Measurements from ENCODE around the gene TBPL1. TPM values are rescaled to one million over a fixed set of nuclear protein-coding genes. Genes with fewer than 3 reads are reported as not detected.
"Not testable (repeated sequence)": the region's sequence is repeated elsewhere in the genome, so short reads cannot be mapped to it uniquely, and the experiment has no call there.

The TBPL1 gene
- polyA plus RNA-seq = 10 to 100 TPM; 62.5 to 77.7 (median 67.1) TPM

DNA sequence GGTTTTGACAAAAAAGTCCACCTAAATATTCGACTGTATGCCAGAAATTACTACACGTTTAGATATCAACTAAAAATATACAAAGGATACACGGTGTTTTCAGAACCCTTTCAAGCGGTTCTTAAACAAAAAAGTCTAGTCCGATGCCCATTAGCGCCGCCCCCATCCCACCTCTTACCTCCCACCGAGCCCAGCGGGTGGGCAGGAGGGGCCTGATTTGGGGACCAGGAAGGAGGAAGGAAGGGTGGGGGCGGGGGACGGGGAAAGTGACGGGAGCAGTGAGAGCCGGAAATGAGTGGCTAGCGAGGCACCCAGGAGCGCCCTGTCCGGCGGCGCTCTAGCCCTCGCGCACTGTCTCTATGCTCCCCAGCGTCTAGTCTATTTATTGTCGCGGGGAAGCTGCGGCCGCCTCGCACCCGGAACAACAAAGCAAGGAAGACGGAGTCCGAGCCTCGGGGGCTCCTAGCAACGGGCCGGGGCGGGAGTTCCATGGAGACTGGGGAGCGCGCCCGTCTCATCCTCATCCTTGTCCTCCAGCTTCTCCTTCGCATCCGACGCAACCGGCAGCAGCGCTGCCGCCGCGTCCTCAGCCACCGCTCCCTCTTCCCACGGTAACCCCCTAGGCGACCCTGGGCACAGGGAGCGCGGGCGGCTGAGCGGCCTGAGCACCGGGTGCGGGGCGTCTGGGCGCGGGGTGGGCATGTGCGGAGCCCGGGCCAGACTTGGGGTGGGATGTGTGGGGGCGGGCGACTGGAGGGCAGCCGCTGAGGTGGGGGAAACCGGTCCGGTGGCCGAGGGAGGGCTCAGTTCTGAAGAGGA is at the start of gene TBPL1:
Gene TBPL1, plus strand, starts transcription at position 410 of the 819 bp plus-strand sequence. CDS start 26,902 bp downstream, outside the sequence.
- peak; percentile 88 to 93 (median 90) for DNase-seq
- H3K9me3 Mint-ChIP-seq = no peaks in the 10 kb centered on the region
- H3K36me3 Mint-ChIP-seq = no peaks in the 10 kb centered on the region
- peaks cover 4 to 11% (median 6%) of the 10 kb centered on the region in 3 donors for H3K27me3 Mint-ChIP-seq (ENCODE audit: low read depth in 3 of 3)
- peak within 1 kb of the TSS; percentile 93 to 98 (median 98) for H3K4me3 Mint-ChIP-seq
- H3K27ac Mint-ChIP-seq = peak within 1 kb of the TSS; percentile 89 to 98 (median 96)
- H3K4me1 Mint-ChIP-seq = peaks cover 52 to 55% of the 10 kb centered on the region in 2 donors

DNA sequence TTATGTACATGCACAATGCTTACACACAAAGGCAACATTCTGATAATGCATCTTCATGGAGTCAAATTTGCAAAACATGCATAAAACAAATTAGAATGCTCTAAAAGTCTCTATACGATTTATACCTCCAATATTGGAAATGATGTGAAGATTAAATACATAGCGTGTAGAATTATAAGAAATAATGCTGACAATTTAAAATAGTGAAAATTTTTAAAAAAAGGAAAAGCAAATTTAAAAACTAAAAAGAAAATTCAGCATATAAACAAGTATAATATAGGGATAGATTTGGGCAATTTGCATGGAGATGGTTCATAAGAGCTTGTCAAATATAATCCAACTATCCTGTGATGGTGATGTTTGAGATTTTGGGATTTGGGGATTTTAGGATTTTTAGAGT is 49.2 kb upstream of the TBPL1 start:
- Mint-ChIP-seq H3K27ac (no peak overlapping the region), H3K4me1 (no peaks in the 10 kb centered on the region), H3K9me3 (no peaks in the 10 kb centered on the region), H3K36me3 (no peaks in the 10 kb centered on the region), H3K27me3 (ENCODE audit: low read depth in 3 of 3) (peaks cover 6 to 11% (median 8%) of the 10 kb centered on the region in 3 donors), H3K4me3 (no peak overlapping the region)
- DNase-seq = no peak

DNA sequence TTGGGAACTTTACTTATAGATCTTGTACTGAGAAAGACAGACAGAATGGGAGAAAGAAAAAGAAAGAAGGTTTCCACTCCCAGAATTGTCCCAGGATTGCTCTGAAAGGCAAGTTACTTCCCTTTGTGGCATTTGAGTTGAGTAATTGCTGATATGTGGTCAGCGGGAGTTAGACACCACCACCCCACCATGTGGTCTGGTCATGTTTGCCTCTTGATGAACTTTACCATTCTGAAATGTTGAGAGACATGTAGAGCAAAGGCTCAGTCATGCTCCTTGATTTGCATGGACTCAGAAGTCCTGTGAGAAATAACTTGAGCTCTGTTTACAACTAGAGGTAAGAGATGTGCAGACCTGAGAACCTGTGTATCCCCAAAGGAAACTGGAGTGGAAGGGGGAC is 47.0 kb upstream of the TBPL1 start:
- Mint-ChIP-seq H3K4me1 (no peaks in the 10 kb centered on the region), H3K27ac (no peak overlapping the region), H3K27me3 (ENCODE audit: low read depth in 3 of 3) (peaks cover 9 to 16% (median 13%) of the 10 kb centered on the region in 3 donors), H3K4me3 (no peak overlapping the region), H3K9me3 (peaks cover 0 to 1% (median 0%) of the 10 kb centered on the region in 6 donors), H3K36me3 (no peaks in the 10 kb centered on the region)
- DNase-seq = no peak

DNA sequence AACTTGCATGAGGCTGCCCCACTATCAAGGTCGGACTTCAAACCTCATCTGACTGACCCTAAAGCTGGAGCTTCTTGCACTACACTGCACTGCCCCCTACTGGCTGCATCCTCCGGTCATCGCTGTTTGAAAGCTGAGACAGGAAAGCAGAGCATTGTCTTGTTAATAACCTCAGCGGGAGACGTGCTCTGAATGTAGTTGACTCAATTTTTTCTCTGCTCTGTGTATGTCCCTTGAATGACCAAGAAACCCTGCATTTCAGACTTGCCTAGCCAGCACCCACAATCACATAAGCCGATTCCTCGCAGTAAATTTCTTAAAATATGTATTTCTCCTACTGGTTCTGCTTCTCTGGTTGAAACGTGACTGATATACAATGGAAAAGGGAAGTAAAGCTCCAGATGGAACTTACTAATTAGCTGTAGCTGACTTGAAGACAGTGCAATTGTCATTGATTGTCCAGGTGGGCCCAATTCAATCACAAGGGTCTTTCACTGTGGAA is 36.3 kb upstream of the TBPL1 start:
- no peak overlapping the region for H3K27ac Mint-ChIP-seq
- no peaks in the 10 kb centered on the region for H3K9me3 Mint-ChIP-seq
- peaks cover 0 to 7% (median 3%) of the 10 kb centered on the region in 3 donors for H3K27me3 Mint-ChIP-seq (ENCODE audit: low read depth in 3 of 3)
- no peaks in the 10 kb centered on the region for H3K36me3 Mint-ChIP-seq
- no peak overlapping the region for H3K4me3 Mint-ChIP-seq
- DNase-seq = peak; percentile 49 to 53 (median 52)
- no peaks in the 10 kb centered on the region for H3K4me1 Mint-ChIP-seq

DNA sequence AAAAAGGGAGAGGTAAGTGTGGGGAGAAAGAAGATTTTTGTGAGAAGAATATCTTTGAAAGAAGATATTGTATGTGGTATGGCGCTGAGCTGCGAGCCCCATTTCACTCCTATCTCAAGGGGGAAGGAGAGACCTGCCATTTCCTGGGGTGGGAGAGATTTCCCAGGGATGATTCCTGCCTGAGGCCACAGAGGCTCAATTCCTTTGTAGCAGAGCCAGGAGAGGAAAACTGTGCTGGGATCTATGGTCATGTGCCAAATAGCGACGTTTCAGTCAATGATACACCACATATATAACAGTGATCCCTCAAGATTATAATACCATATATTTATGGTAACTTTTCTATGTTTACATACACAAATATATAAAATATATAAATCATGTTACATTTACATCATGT is 35.2 kb upstream of the TBPL1 start:
- Mint-ChIP-seq H3K27ac (no peak overlapping the region), H3K27me3 (ENCODE audit: low read depth in 3 of 3) (peaks cover 3 to 7% (median 4%) of the 10 kb centered on the region in 3 donors)

DNA sequence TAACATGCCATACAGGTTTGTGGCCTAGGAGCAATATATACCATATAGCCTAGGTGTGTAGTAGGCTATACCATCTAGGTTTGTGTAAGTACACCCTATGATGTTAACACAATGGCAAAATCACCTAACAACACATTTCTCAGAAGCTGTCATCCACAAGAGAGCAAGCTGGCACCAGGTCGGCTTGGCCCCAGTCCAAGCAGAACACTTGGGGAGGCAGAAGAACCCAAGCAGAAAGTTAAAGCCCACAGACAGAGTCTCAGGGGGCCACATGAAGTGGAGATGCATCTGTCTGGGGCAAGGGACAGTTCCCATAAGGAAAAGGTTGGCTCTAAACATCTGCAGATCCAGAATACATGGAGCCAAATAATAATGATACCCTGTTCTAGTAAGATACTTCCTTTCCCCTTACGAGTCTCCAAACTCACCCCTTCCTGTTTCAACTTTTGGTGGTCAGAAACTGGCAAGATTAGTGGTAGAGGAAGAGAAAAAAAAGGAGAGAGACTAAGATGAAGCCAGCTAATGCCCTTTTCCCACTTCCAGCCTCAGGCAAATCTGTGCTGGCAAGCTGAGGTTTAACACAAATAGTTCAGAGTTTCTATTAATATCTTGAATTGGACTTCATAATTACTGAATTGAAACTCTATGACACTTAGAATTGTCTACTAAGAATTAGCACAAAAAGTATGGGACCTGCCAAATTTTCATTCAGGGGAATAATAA is 34.7 kb upstream of the TBPL1 start:
- Mint-ChIP-seq H3K4me3 (no peak overlapping the region), H3K4me1 (no peaks in the 10 kb centered on the region), H3K36me3 (no peaks in the 10 kb centered on the region), H3K27ac (no peak overlapping the region), H3K9me3 (no peaks in the 10 kb centered on the region), H3K27me3 (ENCODE audit: low read depth in 3 of 3) (peaks cover 3 to 7% (median 4%) of the 10 kb centered on the region in 3 donors)
- no peak for DNase-seq

More for the DNA sequence above, 35.2 kb upstream of the TBPL1 start:
- no peaks in the 10 kb centered on the region for H3K4me1 Mint-ChIP-seq
- H3K36me3 Mint-ChIP-seq = no peaks in the 10 kb centered on the region
- H3K9me3 Mint-ChIP-seq = no peaks in the 10 kb centered on the region
- DNase-seq = no peak
- no peak overlapping the region for H3K4me3 Mint-ChIP-seq

DNA sequence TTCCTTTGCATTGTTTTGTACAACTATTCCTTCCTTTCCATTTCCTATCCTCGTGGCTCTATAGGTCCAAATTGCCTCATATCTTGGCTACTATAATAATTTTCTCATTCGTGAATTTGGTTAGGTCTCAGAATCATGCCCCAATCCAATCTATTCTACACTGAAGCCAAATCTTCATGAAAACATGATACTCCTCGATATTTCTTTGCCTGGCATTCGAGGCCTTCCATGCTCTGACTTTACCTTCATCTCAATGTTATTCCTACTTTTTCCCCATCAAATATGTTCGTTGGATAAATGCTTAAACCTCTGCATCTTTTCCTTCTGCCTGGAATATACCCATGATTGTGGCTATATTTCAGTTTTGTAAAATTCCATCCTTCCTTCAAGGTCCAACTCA is 33.7 kb upstream of the TBPL1 start:
- peaks cover 1 to 7% (median 2%) of the 10 kb centered on the region in 3 donors for H3K27me3 Mint-ChIP-seq (ENCODE audit: low read depth in 3 of 3)
- H3K27ac Mint-ChIP-seq = no peak overlapping the region
- no peak overlapping the region for H3K4me3 Mint-ChIP-seq
- no peaks in the 10 kb centered on the region for H3K9me3 Mint-ChIP-seq
- no peaks in the 10 kb centered on the region for H3K4me1 Mint-ChIP-seq
- H3K36me3 Mint-ChIP-seq = no peaks in the 10 kb centered on the region
- no peak for DNase-seq

DNA sequence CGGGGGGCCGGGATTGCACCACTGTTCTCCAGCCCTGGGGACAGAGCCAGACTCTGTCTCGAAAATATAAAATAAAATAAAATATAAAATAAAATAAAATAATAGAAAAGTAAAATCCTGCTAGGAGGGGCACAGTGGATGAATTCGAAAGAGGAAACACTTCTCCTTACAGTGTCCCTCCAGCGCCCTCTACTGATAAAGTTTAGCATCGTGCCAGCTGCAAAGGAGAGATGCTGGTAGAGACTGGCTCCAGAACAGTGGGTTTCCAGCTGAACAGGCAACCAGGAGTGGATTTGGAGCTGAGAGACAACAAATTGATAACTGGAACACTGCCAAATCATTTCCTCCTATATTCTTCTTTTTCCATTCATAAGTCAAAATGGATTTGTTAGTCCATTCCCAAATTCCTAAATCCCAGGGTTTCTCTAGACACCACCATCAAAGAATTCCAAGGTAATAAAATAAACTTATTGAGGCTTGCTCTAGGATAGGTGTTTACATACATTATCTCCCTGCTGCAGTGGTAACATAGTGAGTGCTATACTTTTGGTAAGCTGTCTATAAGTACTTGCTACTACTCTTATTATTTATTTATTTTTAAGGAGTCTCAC is 31.7 kb upstream of the TBPL1 start:
- Mint-ChIP-seq H3K27me3 (ENCODE audit: low read depth in 3 of 3) (peaks cover 5 to 7% (median 6%) of the 10 kb centered on the region in 3 donors), H3K27ac (no peak overlapping the region), H3K4me1 (no peaks in the 10 kb centered on the region), H3K4me3 (no peak overlapping the region), H3K36me3 (no peaks in the 10 kb centered on the region), H3K9me3 (no peaks in the 10 kb centered on the region)
- peak; percentile 39 to 49 (median 39) for DNase-seq

DNA sequence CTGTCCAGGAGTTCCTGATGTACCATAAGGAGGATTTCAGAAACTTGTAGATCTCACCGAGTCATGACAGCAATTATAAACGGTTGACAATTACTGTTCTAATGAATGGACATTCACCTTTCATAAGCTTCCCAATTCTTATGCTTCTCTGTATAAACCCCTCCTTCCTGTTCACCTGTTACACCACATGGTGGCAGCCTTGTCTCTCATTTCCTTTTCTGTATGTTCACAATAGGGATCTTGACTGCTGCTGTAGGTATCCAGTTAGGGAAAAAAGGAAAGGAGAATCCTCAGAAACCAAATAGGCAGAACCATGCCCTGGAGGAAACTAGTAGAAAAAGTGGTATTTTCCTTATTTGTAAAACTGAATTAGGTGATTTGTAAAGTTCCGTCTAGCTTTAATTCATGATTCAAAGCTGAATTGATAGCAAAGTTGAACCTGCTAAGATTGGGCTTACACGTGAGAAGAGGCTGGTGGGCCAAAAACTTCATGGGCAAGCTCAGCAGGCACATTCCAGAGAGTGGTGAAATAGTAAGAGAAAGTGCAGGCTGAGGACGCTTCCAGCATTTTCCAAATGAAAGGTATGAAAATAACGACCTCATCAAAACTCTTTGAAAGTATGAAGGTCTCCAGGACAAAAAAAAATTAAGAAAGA is 29.0 kb upstream of the TBPL1 start:
- H3K27me3 Mint-ChIP-seq (ENCODE audit: low read depth in 3 of 3) = peaks cover 7 to 10% (median 7%) of the 10 kb centered on the region in 3 donors
- H3K4me1 Mint-ChIP-seq = no peaks in the 10 kb centered on the region
- H3K9me3 Mint-ChIP-seq = no peaks in the 10 kb centered on the region
- no peak overlapping the region for H3K27ac Mint-ChIP-seq
- H3K4me3 Mint-ChIP-seq = no peak overlapping the region
- peak; percentile 60 to 64 (median 63) for DNase-seq
- no peaks in the 10 kb centered on the region for H3K36me3 Mint-ChIP-seq

DNA sequence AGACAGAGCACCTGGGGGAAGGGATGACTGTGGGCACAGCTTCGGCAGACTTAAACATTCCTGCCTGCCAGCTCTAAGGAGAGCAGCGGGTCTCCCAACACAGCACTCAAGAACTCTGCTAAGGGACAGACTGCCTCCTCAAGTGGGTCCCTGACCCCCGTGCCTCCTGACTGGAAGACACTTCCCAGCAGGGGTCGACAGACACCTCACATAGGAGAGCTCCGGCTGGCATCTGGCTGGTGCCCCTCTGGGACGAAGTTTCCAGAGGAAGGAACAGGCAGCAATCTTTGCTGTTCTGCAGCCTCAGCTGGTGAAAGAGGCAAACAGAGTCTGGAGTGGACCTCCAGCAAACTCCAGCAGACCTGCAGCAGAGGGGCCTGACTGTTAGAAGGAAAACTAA is 21.8 kb upstream of the TBPL1 start:
- not testable (repeated sequence) for H3K4me3 Mint-ChIP-seq, H3K9me3 Mint-ChIP-seq, H3K27ac Mint-ChIP-seq, DNase-seq, H3K4me1 Mint-ChIP-seq, H3K36me3 Mint-ChIP-seq
- H3K27me3 Mint-ChIP-seq (ENCODE audit: low read depth in 3 of 3) = peaks cover 12 to 22% (median 14%) of the 10 kb centered on the region in 3 donors

DNA sequence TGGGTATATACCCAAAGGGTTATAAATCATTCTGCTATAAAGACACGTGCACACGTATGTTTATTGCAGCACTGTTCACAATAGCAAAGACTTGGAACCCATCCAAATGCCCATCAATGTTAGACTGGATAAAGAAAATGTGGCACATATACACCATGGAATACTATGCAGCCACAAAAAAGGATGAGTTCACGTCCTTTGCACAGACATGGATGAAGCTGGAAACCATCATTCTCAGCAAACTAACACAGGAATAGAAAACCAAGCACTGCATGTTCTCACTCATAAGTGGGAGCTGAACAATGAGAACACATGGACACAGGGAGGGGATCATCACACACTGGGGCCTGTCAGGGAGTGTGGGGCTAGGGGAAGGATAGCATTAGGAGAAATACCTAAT is 16.7 kb upstream of the TBPL1 start:
- H3K9me3 Mint-ChIP-seq, H3K36me3 Mint-ChIP-seq: not testable (repeated sequence)
- H3K27me3 Mint-ChIP-seq (ENCODE audit: low read depth in 3 of 3) = peaks cover 11 to 21% (median 17%) of the 10 kb centered on the region in 3 donors

DNA sequence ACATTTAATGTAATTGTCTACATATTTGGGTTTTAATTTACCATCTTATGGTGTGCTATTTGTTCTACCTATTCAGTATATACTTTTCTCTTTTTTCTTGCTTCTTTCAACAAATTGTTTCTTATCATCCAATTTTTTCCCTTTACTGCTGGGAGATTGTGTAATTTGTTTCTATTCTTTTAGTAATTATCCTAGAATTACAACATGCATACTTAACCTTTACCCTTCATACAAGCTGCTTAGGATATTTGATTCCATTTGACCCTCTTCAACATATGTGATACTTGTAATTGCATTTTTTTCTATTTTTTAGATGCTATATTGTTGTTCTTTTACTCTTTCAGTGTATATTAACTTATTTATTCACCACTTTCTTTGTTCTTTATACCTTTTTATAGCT is 15.1 kb upstream of the TBPL1 start:
- Mint-ChIP-seq H3K4me1 (no peaks in the 10 kb centered on the region), H3K27me3 (ENCODE audit: low read depth in 3 of 3) (peaks cover 8 to 19% (median 14%) of the 10 kb centered on the region in 3 donors), H3K9me3 (peaks cover 0 to 8% (median 4%) of the 10 kb centered on the region in 6 donors), H3K36me3 (peaks cover 0 to 9% (median 4%) of the 10 kb centered on the region in 3 donors), H3K27ac (no peak overlapping the region), H3K4me3 (no peak overlapping the region)
- DNase-seq = no peak

More for the DNA sequence above, 16.7 kb upstream of the TBPL1 start:
- DNase-seq, H3K27ac Mint-ChIP-seq, H3K4me1 Mint-ChIP-seq, H3K4me3 Mint-ChIP-seq: not testable (repeated sequence)

DNA sequence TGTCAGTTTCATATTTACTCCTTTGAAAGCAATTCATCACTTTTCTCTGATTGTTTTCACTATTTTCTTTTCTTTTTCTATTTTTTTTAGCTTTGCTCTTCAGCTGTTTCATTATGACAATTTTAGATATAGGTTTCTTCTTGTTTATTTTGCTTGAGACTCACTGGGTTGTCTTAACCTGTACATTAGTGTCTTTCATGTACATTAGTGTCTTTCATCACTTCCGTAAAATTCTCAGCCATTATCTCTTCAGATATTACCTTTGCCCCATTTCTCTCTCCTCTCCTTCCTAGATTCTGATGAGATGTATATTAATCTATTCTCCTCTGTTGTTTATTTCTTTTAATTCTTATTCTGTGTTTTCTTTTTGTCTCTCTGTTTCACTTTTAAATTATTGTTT is 14.5 kb upstream of the TBPL1 start:
- DNase-seq = no peak
- Mint-ChIP-seq H3K27me3 (ENCODE audit: low read depth in 3 of 3) (peaks cover 5 to 18% (median 14%) of the 10 kb centered on the region in 3 donors), H3K4me1 (no peaks in the 10 kb centered on the region), H3K36me3 (peaks cover 0 to 3% (median 2%) of the 10 kb centered on the region in 3 donors), H3K9me3 (peaks cover 0 to 4% (median under 1%) of the 10 kb centered on the region in 6 donors), H3K27ac (no peak overlapping the region), H3K4me3 (no peak overlapping the region)
